ENCODE results near the gene DNAH8.

DNAH8 gene

DNA sequence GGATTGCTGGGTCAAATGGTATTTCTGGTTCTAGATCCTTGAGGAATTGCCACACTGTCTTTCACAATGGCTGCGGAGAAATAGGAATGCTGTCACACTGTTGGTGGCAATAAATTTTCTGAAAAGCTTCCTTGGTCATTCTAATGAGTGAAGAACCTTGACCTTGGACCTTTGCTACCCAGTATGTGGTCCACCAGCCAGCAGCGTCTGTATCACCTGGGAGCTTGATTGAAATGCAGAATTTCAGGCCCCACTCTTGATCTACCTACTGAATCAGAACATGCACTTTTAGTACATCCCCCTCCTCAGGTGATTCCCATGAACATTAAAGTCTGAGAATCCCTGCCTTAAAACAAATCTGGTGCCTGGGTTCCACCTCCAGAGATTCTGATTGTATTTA is 305.9 kb downstream of the DNAH8 start:
- H3K36me3 ChIP-seq (ENCODE audit: control insufficient read depth, insufficient read depth, low read length) = no peaks in the 10 kb centered on the region
- 53 to 54% methylated on average over 2 of the region's 2 CpGs for WGBS, 2 experiments
- H3K4me3 ChIP-seq (ENCODE audit: insufficient read depth, low read depth, low read length) = no peak overlapping the region
- H3K9me3 ChIP-seq (ENCODE audit: control insufficient read depth, low read length) = no peaks in the 10 kb centered on the region
- no peaks in the 10 kb centered on the region for H3K4me1 ChIP-seq (ENCODE audit: control insufficient read depth, insufficient read depth, low read length)
- no peak overlapping the region for H3K27ac ChIP-seq (ENCODE audit: insufficient read depth, low read depth, low read length, poor library complexity, severe bottlenecking)
- H3K27me3 ChIP-seq (ENCODE audit: control insufficient read depth, insufficient read depth, low read length, poor library complexity, severe bottlenecking) = no peaks in the 10 kb centered on the region

DNA sequence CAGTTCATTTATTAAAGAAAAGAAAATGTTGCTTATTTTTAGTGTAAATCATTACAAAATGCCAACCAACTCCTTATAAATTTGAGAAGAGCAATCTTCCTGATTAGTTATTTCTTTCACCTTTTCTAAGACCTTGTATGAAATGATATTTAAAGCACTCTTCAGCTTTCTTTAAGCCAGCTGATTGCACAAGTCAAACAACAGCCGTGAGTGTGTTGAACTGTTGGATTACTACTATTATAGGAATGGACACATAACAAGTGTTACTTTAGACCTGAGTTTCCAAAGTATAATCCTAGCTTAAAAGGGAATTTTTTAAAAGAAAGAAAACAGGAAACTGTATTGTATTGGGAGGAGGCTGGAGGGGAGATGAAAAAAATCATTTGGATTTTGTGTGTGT is 306.7 kb downstream of the DNAH8 start:
- 100% methylated on average over 1 of the region's 1 CpG for WGBS, 2 experiments
- no peaks in the 10 kb centered on the region for H3K9me3 ChIP-seq (ENCODE audit: control insufficient read depth, low read length)
- H3K36me3 ChIP-seq (ENCODE audit: control insufficient read depth, insufficient read depth, low read length) = no peaks in the 10 kb centered on the region
- H3K27me3 ChIP-seq (ENCODE audit: control insufficient read depth, insufficient read depth, low read length, poor library complexity, severe bottlenecking) = no peaks in the 10 kb centered on the region
- no peak overlapping the region for H3K27ac ChIP-seq (ENCODE audit: insufficient read depth, low read depth, low read length, poor library complexity, severe bottlenecking)
- H3K4me3 ChIP-seq (ENCODE audit: insufficient read depth, low read depth, low read length) = no peak overlapping the region
- no peaks in the 10 kb centered on the region for H3K4me1 ChIP-seq (ENCODE audit: control insufficient read depth, insufficient read depth, low read length)

DNA sequence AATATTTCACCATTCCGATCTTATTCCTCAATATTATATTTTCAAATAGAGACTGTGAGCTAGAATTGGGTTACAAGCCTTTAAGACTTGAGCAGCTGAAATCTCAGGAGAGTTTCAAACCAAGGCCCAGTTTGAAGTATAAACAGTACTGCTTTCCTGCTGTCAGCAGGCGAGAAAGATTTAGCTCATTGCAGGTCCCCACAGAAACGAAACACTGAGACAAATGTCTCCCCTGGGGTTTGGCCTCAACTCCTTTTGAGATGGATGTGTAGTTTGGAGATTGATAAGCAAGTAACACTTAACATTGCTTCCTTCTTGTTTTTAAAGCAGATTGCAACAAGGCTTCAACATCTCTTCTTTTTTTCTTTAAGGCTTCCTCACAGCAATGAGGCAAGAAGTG is 311.1 kb downstream of the DNAH8 start:
- Histone ChIP-seq H3K36me3 (ENCODE audit: control insufficient read depth, insufficient read depth, low read length) (no peaks in the 10 kb centered on the region), H3K27me3 (ENCODE audit: control insufficient read depth, insufficient read depth, low read length, poor library complexity, severe bottlenecking) (no peaks in the 10 kb centered on the region), H3K4me3 (ENCODE audit: insufficient read depth, low read depth, low read length) (no peak overlapping the region), H3K9me3 (ENCODE audit: control insufficient read depth, low read length) (no peaks in the 10 kb centered on the region), H3K27ac (ENCODE audit: insufficient read depth, low read depth, low read length, poor library complexity, severe bottlenecking) (no peak overlapping the region), H3K4me1 (ENCODE audit: control insufficient read depth, insufficient read depth, low read length) (no peaks in the 10 kb centered on the region)
- WGBS, 2 experiments = 56 to 65% methylated on average over 3 of the region's 3 CpGs

DNA sequence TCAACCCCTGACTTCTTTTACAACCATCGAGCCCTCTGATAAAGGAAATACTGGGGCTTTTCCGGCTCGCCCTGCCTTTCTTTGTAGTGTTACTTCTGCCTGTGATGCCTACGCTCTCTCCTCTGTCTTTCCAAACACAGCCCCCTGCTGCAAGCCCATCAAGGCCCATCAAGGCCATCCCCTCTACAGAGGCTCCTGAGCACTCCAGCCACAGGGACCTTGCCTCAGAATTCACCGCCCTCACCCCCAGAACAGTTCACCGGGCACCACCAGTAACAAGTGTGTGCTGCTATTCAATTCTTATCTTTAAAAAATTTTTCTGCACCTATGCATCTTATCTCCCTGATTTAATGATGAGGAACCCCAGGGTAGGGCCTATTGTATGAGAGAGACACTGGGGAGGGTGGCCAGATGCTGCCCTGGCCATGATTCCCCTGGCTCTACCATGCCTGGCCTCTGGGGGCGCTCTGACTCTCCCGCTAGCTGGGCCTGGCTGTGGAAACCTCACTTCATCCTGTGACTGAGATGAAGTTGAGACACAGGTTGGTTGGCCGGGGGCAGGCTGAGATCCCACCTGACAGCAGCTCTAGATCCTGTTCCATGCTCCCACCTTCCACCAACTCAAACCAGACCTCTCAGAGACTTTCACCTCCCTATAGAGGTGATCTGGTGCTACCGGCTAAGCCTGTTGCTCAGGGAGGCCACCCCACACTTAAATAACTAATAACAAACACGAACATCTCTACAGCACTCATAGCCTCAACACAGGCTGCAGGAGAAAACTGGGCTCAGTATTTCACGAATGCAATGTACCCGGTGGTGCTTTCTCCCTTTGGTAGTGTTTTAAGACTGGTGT is 314.3 kb downstream of the DNAH8 start:
- H3K4me1 ChIP-seq (ENCODE audit: control insufficient read depth, insufficient read depth, low read length) = no peaks in the 10 kb centered on the region
- H3K9me3 ChIP-seq (ENCODE audit: control insufficient read depth, low read length) = no peaks in the 10 kb centered on the region
- no peak overlapping the region for H3K27ac ChIP-seq (ENCODE audit: insufficient read depth, low read depth, low read length, poor library complexity, severe bottlenecking)
- WGBS, 2 experiments = 75 to 78% methylated on average over 11 to 13 of the region's 13 CpGs
- no peak overlapping the region for H3K4me3 ChIP-seq (ENCODE audit: insufficient read depth, low read depth, low read length)
- H3K36me3 ChIP-seq (ENCODE audit: control insufficient read depth, insufficient read depth, low read length) = no peaks in the 10 kb centered on the region
- H3K27me3 ChIP-seq (ENCODE audit: control insufficient read depth, insufficient read depth, low read length, poor library complexity, severe bottlenecking) = no peaks in the 10 kb centered on the region

DNA sequence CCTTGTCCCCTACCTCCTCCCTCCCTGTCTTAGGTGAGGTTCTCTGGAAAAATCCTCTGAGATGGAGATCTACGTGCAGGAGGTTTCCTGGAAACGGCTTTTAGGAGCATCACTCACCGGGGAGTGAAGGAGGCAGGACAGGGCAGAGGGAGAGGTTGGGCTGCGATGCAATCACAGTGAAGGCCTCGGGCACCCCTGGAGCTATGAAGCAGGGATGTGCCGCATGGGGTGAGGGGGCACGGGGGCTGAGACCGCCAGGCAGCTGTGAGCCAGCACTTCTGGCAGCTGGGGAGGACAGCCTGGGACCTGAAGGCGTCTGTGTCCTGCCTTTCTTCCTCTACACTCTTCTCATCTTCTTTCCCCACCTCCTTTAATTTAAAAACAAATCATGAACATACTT is 320.6 kb downstream of the DNAH8 start:
- Histone ChIP-seq H3K4me3 (ENCODE audit: insufficient read depth, low read depth, low read length) (no peak overlapping the region), H3K36me3 (ENCODE audit: control insufficient read depth, insufficient read depth, low read length) (no peaks in the 10 kb centered on the region), H3K27ac (ENCODE audit: insufficient read depth, low read depth, low read length, poor library complexity, severe bottlenecking) (no peak overlapping the region), H3K9me3 (ENCODE audit: control insufficient read depth, low read length) (no peaks in the 10 kb centered on the region), H3K4me1 (ENCODE audit: control insufficient read depth, insufficient read depth, low read length) (no peaks in the 10 kb centered on the region), H3K27me3 (ENCODE audit: control insufficient read depth, insufficient read depth, low read length, poor library complexity, severe bottlenecking) (no peaks in the 10 kb centered on the region)
- WGBS, 2 experiments = 74 to 79% methylated on average over 9 of the region's 9 CpGs

DNA sequence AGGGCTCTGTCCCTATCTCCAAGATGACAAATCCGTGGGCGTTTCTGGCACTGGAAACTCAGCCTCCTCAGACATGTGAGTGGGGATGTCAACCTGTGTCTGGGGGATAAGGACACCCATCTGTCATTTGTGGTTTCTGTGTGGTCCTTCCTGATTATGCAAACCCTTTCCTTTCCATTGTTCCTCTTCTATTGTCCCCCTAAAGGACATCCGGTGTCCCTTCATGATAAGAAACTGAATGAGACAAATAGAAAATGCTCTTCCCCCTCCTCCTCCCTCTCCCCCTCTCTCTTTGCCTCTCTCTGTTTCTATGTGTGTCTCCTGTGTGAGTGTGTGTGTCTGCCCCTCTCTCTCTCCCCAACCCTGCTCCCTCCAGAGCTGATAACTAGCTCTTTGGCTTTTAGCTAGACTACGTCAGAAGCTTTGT is 322.0 kb downstream of the DNAH8 start:
- no peaks in the 10 kb centered on the region for H3K9me3 ChIP-seq (ENCODE audit: control insufficient read depth, low read length)
- no peaks in the 10 kb centered on the region for H3K4me1 ChIP-seq (ENCODE audit: control insufficient read depth, insufficient read depth, low read length)

DNA sequence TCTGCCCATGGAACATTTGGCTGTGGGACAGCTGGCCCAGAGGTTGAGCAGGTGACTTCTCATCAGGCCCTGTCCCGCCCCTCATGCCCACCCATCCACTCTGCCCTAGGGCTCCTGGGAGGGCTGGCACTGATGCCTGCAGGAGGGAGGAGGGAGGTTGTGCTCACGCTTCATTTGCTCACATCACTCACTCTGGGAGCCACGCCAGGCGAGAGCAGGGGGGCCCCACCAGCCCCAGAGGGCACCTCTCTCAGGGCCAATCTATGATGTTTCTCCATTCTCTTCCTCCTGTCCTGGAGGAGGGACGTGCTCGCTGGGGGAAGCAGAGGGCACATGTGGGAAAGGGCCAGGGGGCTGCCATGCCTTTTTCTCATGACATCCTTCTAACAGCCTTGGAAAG is 322.6 kb downstream of the DNAH8 start:
- Histone ChIP-seq H3K27me3 (ENCODE audit: control insufficient read depth, insufficient read depth, low read length, poor library complexity, severe bottlenecking) (peaks cover 4% of the 10 kb centered on the region), H3K36me3 (ENCODE audit: control insufficient read depth, insufficient read depth, low read length) (no peaks in the 10 kb centered on the region), H3K9me3 (ENCODE audit: control insufficient read depth, low read length) (no peaks in the 10 kb centered on the region), H3K4me3 (ENCODE audit: insufficient read depth, low read depth, low read length) (no peak overlapping the region), H3K27ac (ENCODE audit: insufficient read depth, low read depth, low read length, poor library complexity, severe bottlenecking) (no peak overlapping the region), H3K4me1 (ENCODE audit: control insufficient read depth, insufficient read depth, low read length) (no peaks in the 10 kb centered on the region)
- 92 to 93% methylated on average over 6 of the region's 6 CpGs for WGBS, 2 experiments

More for the DNA sequence above, 322.0 kb downstream of the DNAH8 start:
- 63 to 68% methylated on average over 4 of the region's 4 CpGs for WGBS, 2 experiments
- Histone ChIP-seq H3K27me3 (ENCODE audit: control insufficient read depth, insufficient read depth, low read length, poor library complexity, severe bottlenecking) (peaks cover 2% of the 10 kb centered on the region), H3K36me3 (ENCODE audit: control insufficient read depth, insufficient read depth, low read length) (no peaks in the 10 kb centered on the region), H3K27ac (ENCODE audit: insufficient read depth, low read depth, low read length, poor library complexity, severe bottlenecking) (no peak overlapping the region), H3K4me3 (ENCODE audit: insufficient read depth, low read depth, low read length) (no peak overlapping the region)

DNA sequence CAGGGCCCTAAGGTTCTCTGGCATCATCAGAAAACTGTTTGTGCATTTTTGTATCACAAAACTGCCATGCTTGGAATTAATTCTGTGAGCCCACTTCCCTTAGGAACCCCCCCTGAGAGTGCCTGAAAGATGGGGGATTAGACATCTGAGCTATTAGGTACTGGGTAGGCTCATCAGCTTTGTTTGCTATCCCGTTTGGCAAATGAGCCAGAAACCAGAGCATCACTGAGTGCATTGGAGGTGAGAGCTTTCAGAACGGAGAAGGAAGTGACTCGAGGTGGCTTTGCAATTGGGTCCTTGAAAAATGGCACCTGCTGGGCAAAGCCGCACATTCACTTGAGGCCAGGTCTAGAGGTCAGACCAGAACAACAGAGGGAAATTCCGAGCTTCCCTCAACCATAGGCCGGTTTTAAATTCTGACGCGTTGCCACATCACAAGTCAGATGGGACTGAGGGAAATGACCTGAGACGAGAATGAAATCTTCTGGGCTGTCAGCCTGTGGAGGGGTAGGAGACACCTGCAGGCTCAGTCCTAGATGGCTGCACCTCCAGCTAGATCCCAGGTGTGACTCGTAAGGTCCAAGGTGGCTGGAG is 325.1 kb downstream of the DNAH8 start:
- Histone ChIP-seq H3K4me1 (ENCODE audit: control insufficient read depth, insufficient read depth, low read length) (no peaks in the 10 kb centered on the region), H3K36me3 (ENCODE audit: control insufficient read depth, insufficient read depth, low read length) (no peaks in the 10 kb centered on the region), H3K9me3 (ENCODE audit: control insufficient read depth, low read length) (no peaks in the 10 kb centered on the region), H3K27me3 (ENCODE audit: control insufficient read depth, insufficient read depth, low read length, poor library complexity, severe bottlenecking) (peaks cover 4% of the 10 kb centered on the region), H3K4me3 (ENCODE audit: insufficient read depth, low read depth, low read length) (no peak overlapping the region), H3K27ac (ENCODE audit: insufficient read depth, low read depth, low read length, poor library complexity, severe bottlenecking) (no peak overlapping the region)
- 92% methylated on average over 10 of the region's 10 CpGs for WGBS, 2 experiments

DNA sequence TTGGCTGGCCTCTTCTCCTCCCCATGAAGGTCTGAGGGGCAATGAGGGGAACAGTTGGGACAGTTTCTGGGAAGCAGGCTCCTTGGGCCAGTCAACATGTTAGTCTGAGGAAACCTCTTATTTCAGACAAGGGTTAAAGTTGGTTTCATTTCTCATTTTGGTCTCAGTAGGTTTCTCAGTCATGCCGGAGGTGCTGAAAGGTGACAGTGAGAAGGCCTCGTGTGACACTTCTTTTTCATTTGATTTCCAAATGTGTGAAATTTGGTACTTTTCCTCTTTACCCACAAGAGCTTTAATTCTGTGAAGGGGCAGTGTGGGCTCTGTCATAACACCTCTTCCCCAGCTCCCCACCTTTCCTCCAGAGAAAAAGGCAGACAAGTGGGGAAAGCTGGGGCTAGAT is 326.0 kb downstream of the DNAH8 start:
- Histone ChIP-seq H3K36me3 (ENCODE audit: control insufficient read depth, insufficient read depth, low read length) (no peaks in the 10 kb centered on the region), H3K27ac (ENCODE audit: insufficient read depth, low read depth, low read length, poor library complexity, severe bottlenecking) (no peak overlapping the region), H3K27me3 (ENCODE audit: control insufficient read depth, insufficient read depth, low read length, poor library complexity, severe bottlenecking) (peaks cover 4% of the 10 kb centered on the region), H3K9me3 (ENCODE audit: control insufficient read depth, low read length) (no peaks in the 10 kb centered on the region), H3K4me3 (ENCODE audit: insufficient read depth, low read depth, low read length) (no peak overlapping the region), H3K4me1 (ENCODE audit: control insufficient read depth, insufficient read depth, low read length) (no peaks in the 10 kb centered on the region)
- 89 to 100% methylated on average over 1 to 2 of the region's 2 CpGs for WGBS, 2 experiments

DNA sequence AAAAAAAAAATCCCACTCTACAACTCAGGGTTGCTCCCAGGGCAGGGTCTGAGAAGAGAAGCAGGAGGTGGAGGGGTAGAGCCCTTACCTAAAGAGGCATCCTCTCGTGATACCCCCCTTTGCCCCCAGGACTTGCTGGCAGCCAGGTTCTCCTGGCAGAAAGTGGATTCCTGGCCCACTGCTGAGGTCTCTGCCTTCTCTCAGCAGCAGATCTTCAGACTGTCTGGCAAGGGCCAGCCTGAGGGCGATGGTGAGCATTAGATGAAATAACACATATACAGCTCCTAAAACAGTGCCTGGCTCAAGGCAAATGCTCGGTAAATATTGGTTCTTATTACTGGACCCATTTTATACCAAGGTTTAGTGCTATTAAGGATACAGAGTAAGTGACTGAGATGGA is 328.7 kb downstream of the DNAH8 start:
- no peaks in the 10 kb centered on the region for H3K36me3 ChIP-seq (ENCODE audit: control insufficient read depth, insufficient read depth, low read length)
- peaks cover 30% of the 10 kb centered on the region for H3K27me3 ChIP-seq (ENCODE audit: control insufficient read depth, insufficient read depth, low read length, poor library complexity, severe bottlenecking)
- no peaks in the 10 kb centered on the region for H3K9me3 ChIP-seq (ENCODE audit: control insufficient read depth, low read length)
- H3K4me1 ChIP-seq (ENCODE audit: control insufficient read depth, insufficient read depth, low read length) = peaks cover 2% of the 10 kb centered on the region
- H3K27ac ChIP-seq (ENCODE audit: insufficient read depth, low read depth, low read length, poor library complexity, severe bottlenecking) = no peak overlapping the region
- no peak overlapping the region for H3K4me3 ChIP-seq (ENCODE audit: insufficient read depth, low read depth, low read length)
- 87 to 92% methylated on average over 3 of the region's 3 CpGs for WGBS, 2 experiments

Measured in ectodermal cell (in vitro differentiated cells).